ENCODE measurements around the gene GNB1. TPM values are rescaled to one million over a fixed set of nuclear protein-coding genes. Genes with fewer than 3 reads are reported as not detected.

GNB1 gene
- total RNA-seq, 1 donor from 2014 or later: 474 TPM

DNA sequence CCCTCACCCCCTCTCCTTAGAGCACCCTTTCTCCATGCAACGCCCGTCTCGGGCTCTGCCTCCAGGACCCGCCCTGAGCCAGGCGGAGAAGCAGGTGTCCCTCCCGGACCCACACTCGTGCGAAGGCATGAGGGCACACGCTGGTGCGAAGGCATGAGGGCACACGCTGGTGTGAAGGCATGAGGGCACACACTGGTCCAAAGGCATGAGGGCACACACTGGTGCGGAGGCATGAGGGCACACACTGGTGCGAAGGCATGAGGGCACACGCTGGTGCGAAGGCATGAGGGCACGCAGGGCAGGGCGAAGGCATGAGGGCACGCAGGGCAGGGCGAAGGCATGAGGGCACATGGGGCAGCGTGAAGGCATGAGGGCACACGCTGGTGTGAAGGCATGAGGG lies 34.0 kb upstream of the GNB1 start:
- Mint-ChIP-seq H3K9me3 (no peaks in the 10 kb centered on the region), H3K27ac (ENCODE audit: unreplicated experiment) (no peak overlapping the region), H3K27me3 (ENCODE audit: low read depth) (no peaks in the 10 kb centered on the region), H3K4me1 (no peaks in the 10 kb centered on the region), H3K36me3 (ENCODE audit: low read depth) (no peaks in the 10 kb centered on the region), H3K4me3 (no peak overlapping the region)
- TF ChIP-seq, protein P1, sequence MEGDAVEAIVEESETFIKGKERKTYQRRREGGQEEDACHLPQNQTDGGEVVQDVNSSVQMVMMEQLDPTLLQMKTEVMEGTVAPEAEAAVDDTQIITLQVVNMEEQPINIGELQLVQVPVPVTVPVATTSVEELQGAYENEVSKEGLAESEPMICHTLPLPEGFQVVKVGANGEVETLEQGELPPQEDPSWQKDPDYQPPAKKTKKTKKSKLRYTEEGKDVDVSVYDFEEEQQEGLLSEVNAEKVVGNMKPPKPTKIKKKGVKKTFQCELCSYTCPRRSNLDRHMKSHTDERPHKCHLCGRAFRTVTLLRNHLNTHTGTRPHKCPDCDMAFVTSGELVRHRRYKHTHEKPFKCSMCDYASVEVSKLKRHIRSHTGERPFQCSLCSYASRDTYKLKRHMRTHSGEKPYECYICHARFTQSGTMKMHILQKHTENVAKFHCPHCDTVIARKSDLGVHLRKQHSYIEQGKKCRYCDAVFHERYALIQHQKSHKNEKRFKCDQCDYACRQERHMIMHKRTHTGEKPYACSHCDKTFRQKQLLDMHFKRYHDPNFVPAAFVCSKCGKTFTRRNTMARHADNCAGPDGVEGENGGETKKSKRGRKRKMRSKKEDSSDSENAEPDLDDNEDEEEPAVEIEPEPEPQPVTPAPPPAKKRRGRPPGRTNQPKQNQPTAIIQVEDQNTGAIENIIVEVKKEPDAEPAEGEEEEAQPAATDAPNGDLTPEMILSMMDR (conservative IDR thresholded peaks at IDR 0.05): no peak
- DNase-seq (ENCODE audit: low read depth, low spot score): no peak

DNA sequence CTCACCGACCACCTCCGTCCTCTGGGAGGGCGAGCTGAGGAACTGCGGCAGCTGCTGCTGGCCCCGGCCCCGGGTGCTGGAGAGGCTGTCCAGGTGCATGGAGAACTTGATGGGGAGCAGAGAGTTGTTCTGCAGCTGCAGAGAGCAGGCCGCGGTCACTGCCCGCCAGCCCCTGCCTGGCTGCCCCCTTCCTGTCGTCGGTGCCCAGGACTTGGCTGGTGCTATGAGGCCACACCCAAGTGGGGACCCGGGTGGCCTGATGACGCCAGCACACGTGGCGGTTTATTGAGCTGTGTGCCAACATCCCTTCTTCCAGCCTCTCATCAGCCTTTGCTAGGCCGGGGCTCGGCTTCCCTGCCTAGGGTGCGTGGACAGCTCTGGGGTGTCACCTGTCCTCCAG lies 33.5 kb upstream of the GNB1 start:
- DNase-seq (ENCODE audit: low read depth, low spot score): no peak
- TF ChIP-seq, protein P1 (conservative IDR thresholded peaks at IDR 0.05): no peak

DNA sequence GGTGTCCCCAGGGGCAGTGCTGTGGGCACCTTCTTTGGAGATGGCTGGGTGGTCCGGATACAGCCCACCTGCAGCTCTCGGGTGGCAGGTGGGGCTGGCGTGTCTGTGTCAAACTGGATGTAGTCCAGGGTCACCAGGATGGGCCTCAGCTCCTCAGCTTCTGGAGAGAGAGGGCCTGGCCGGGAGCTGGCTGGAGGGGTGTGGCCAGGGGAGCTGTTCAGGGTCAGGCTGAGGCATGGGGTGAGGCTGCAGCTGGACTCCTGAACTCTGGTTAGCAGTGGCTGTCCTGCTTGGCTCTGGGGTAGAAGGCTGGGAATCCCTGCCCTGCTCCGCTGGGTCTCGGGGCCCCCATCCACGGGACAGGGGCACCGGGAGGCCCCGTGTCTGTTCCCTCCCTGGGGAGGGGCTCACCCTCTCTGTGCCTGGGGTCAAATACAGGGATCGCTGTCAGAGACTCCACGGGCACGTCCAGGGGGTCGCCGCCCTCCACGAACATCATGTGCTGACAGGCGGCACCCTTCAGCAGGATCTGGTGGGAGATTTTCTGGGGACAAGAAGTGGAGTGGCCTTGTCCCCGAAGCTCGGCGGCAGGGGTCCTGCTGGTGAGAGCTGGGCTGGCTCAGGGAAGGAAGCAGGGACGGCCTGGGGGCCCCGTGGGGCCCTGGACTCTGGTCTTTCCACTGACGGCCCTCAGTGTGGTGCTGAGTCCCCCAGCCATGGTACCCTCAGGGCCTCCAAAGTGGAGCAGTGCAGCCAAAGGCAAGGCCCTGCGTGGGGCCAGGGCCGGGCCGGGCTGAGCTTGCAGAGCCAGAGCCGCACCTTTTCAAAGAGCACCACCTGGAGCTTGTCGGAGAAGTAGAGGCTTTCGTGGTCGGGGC lies 32.3 kb upstream of the GNB1 start:
- DNase-seq (ENCODE audit: low read depth, low spot score): no peak
- Mint-ChIP-seq H3K4me1 (peaks cover 4% of the 10 kb centered on the region), H3K36me3 (ENCODE audit: low read depth) (no peaks in the 10 kb centered on the region), H3K9me3 (no peaks in the 10 kb centered on the region), H3K27ac (ENCODE audit: unreplicated experiment) (no peak overlapping the region), H3K27me3 (ENCODE audit: low read depth) (no peaks in the 10 kb centered on the region), H3K4me3 (no peak overlapping the region)
- TF ChIP-seq, protein P1 (conservative IDR thresholded peaks at IDR 0.05): no peak

More for the DNA sequence above, 33.5 kb upstream of the GNB1 start:
- Mint-ChIP-seq H3K4me3 (no peak overlapping the region), H3K27ac (ENCODE audit: unreplicated experiment) (no peak overlapping the region), H3K27me3 (ENCODE audit: low read depth) (no peaks in the 10 kb centered on the region), H3K9me3 (no peaks in the 10 kb centered on the region), H3K4me1 (peaks cover 2% of the 10 kb centered on the region), H3K36me3 (ENCODE audit: low read depth) (no peaks in the 10 kb centered on the region)

DNA sequence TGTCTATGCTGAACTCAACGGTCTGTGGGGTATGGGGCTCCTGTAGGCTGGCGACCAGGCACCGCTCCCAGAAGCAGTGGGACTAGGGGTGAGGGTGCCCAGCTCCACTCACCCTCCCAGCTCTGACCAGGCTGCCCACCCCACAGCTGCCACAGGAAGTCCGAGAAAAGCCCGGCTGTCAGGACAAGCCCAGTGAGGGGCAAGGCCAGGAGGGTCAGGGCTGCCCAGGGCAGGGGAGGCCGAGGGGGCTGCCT lies 31.7 kb upstream of the GNB1 start:
- TF ChIP-seq, protein P1 (conservative IDR thresholded peaks at IDR 0.05): no peak
- H3K27ac Mint-ChIP-seq (ENCODE audit: unreplicated experiment): no peak overlapping the region
- peaks cover 4% of the 10 kb centered on the region for H3K4me1 Mint-ChIP-seq
- no peaks in the 10 kb centered on the region for H3K27me3 Mint-ChIP-seq (ENCODE audit: low read depth)
- no peaks in the 10 kb centered on the region for H3K36me3 Mint-ChIP-seq (ENCODE audit: low read depth)
- no peak overlapping the region for H3K4me3 Mint-ChIP-seq
- no peaks in the 10 kb centered on the region for H3K9me3 Mint-ChIP-seq
- DNase-seq (ENCODE audit: low read depth, low spot score): no peak

DNA sequence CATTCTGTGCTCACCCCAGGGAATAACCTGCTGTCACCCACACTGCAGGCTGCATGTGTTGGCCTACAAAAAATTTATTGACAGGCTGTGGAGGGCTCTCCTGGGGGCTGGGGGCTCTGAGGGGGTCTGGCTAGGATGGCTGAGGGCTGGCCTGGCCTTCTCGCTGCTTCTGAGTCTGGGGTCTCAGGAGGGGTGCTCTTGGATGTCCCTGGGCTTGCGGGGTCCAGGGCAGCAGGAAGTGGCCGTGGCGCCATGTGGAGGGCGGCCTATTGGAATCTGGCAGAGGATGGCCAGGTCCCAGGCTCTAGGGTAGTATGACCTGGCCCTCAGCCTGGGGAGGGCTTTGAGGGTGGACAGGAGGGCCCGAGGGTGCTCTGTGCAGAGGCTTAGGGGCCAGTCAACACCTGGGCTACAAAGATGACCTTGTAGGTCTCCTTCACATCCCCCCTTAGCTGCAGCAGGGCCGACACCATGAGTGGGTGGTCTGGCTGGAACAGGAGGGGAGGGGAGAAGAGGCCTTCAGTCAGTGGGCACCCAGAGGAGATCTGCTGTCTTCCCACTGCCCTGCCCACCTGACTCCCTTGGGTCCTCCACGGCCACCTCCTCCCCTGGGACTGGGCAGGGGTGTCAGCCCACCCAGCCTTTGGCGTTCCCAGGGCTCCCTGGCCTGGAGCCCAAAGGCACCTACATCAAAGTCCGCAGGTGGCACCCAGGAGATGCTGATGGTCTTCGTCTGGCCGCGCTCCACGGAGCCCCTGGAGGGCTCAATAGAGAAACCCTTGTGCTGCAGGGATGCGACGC lies 31.2 kb upstream of the GNB1 start:
- H3K36me3 Mint-ChIP-seq (ENCODE audit: low read depth): no peaks in the 10 kb centered on the region
- TF ChIP-seq, protein P1 (conservative IDR thresholded peaks at IDR 0.05): no peak
- H3K9me3 Mint-ChIP-seq: no peaks in the 10 kb centered on the region
- H3K4me1 Mint-ChIP-seq: peaks cover 4% of the 10 kb centered on the region
- no peaks in the 10 kb centered on the region for H3K27me3 Mint-ChIP-seq (ENCODE audit: low read depth)
- H3K4me3 Mint-ChIP-seq: no peak overlapping the region
- DNase-seq (ENCODE audit: low read depth, low spot score): no peak
- H3K27ac Mint-ChIP-seq (ENCODE audit: unreplicated experiment): no peak overlapping the region
